PC-9 (cell line): ENCODE measurements around the gene MIF4GD.

Experiments used
- EZH2 ChIP-seq: fragments of 200-600 bp; sonication (generic); IDR thresholded peaks from 2 replicates; pipeline ENCODE4 v1.8.0; 2017; ENCODE audit warnings: antibody characterized with exemption, low read depth
- TF ChIP-seq, protein P1 (sequence below): fragments of 200-600 bp; sonication (generic); conservative IDR thresholded peaks from 2 replicates; pipeline ENCODE4 v1.6.1; 2017; ENCODE audit warnings: mixed run types, antibody characterized with exemption, mild to moderate bottlenecking, moderate library complexity

- TF ChIP-seq, protein P1, sequence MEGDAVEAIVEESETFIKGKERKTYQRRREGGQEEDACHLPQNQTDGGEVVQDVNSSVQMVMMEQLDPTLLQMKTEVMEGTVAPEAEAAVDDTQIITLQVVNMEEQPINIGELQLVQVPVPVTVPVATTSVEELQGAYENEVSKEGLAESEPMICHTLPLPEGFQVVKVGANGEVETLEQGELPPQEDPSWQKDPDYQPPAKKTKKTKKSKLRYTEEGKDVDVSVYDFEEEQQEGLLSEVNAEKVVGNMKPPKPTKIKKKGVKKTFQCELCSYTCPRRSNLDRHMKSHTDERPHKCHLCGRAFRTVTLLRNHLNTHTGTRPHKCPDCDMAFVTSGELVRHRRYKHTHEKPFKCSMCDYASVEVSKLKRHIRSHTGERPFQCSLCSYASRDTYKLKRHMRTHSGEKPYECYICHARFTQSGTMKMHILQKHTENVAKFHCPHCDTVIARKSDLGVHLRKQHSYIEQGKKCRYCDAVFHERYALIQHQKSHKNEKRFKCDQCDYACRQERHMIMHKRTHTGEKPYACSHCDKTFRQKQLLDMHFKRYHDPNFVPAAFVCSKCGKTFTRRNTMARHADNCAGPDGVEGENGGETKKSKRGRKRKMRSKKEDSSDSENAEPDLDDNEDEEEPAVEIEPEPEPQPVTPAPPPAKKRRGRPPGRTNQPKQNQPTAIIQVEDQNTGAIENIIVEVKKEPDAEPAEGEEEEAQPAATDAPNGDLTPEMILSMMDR = no peak
- no peak for TF ChIP-seq EZH2
Measured at GRCh38 chr17:75246404-75246803, 24.6 kb downstream of the MIF4GD start.
